Prostate gland (tissue), 2 donors: ENCODE measurements around the gene INKA1.

Experiments used
- CTCF ChIP-seq, 4 experiments: fragments of 200-600 bp in 2 of 4; fragments of 450-650 bp in 2 of 4; sonication (generic) in 2 of 4; IDR thresholded peaks; 1 replicate in 3 of 4; 2 replicates in 1 of 4; pipeline ENCODE4 v1.5.1; 2016 to 2019; ENCODE audit warnings: antibody characterized with exemption in 4 of 4, mild to moderate bottlenecking in 2 of 4, moderate library complexity in 2 of 4
- POLR2AphosphoS5 ChIP-seq: sonication (generic); formaldehyde crosslinking; IDR thresholded peaks from one replicate; pipeline ENCODE4 v1.6.1; 2017; ENCODE audit warnings: antibody characterized with exemption

GRCh38 chr3:49754536-49754935 lies 48.5 kb upstream of the INKA1 start:
- TF ChIP-seq CTCF (IDR thresholded peaks at IDR 0.05) (no peak), POLR2AphosphoS5 (no peak)
